GM21786 (cell line): ENCODE measurements around the gene BPIFB1.

Experiments used
- ATAC-seq: cut with Tn5 transposase; IDR thresholded peaks from one replicate; pipeline ENCODE4 v1.9.1; 2021; ENCODE audit not compliant: unreplicated experiment

BPIFB1 gene, protein sequence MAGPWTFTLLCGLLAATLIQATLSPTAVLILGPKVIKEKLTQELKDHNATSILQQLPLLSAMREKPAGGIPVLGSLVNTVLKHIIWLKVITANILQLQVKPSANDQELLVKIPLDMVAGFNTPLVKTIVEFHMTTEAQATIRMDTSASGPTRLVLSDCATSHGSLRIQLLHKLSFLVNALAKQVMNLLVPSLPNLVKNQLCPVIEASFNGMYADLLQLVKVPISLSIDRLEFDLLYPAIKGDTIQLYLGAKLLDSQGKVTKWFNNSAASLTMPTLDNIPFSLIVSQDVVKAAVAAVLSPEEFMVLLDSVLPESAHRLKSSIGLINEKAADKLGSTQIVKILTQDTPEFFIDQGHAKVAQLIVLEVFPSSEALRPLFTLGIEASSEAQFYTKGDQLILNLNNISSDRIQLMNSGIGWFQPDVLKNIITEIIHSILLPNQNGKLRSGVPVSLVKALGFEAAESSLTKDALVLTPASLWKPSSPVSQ

DNA sequence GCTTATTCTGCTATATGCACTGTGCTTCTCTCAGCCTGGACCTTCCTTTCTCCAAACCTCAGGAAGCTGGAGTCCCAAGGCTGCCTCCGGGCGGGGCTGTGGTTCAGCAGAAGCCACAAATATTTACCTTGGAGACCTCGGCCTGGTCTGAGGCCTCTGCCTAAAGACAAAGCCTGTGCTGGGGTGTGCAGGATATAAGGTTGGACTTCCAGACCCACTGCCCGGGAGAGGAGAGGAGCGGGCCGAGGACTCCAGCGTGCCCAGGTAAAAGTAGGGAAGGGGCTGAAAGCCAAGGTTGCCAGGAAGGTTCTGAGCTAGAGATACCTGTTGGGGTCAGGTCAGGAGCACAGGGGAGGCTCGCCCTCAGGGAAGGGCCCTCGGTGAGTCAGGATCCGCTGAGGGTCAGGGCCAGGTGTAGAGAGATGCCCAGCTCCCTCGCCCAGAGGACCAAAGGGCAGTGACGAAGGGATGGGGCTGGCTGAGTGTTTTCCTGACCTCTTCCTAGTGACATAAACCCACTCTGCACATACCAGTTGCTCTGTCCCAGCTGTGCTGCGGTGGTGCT, at the start of gene BPIFB1:
Gene BPIFB1 (plus strand): TSS at position 224 of the 565 bp plus-strand sequence. CDS start 2,860 bp downstream, outside the sequence.
- no peak for ATAC-seq

DNA sequence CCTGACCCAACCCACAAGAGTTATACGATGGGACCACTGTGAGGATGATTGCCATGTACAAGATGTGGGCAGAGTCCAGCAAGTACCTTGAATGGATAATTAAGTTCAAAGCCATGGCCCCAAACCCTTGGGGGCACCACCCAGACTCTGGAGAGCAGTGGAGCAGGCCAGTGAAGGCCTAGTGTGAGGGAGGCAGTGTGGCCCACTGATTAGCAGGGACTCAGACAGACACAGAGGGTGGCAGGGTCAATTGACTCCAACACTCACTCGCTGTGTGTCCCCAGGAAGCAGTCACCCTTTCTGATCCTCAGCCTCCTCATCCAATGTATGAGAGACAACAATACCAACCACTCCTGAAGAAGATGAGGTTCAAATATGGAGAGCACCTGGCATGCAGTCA, 49.0 kb upstream of the BPIFB1 start:
- no peak for ATAC-seq

DNA sequence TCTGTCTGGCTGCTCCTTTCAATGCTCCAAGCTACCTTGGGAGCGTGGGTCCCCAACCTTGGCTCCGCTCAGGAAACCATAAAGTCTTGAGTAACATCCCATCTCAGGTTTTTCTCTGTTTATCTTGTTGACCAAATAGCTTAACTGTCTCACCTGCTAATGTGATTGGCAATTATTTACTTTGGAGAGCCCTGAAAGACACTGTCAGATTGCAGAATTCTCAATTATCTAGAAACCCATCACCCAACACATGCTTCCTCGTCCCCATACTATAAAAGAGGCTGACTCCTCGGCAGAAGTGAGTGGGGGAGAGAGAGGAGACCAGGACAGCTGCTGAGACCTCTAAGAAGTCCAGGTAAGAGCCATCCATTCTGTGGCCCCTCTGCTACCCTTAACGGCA, 47.3 kb upstream of the BPIFB1 start, which contains the start of gene BPIFA1:
Gene BPIFA1 (plus strand): TSS at position 301 of the 400 bp plus-strand sequence. CDS start 1,716 bp downstream, outside the sequence.
- no peak for ATAC-seq

DNA sequence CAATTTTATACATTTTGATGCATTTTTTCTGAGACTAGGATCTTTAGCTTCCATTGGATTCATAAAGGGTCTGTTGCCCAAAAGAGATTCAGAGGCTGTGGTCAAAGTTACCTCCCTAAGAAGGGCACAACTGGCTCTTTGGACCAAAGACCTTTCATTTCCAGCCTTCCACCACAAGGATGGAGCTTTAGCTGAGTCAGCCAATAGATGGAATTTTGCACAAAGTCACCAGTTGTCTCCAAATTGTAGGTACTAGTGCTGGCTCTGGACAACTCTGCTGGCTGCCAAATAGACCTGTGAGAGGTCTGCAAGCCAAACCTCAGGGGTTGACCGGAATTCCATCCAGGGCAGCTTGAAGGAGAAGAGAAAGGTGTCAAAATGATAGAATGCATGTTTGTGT, 46.7 kb upstream of the BPIFB1 start:
- no peak for ATAC-seq

DNA sequence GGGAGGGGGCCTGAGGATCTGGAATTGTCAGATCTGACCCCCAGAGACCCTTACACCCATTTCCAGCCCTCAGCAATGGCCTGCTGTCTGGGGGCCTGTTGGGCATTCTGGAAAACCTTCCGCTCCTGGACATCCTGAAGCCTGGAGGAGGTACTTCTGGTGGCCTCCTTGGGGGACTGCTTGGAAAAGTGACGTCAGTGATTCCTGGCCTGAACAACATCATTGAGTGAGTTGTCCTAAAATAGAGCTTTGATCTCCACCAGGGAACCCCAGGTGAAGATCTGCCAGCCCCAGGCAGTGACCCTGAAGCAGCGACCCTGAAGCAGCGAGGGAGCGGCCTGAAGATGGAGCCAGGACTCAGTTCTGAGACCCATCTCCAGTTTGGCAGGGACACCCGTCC, 45.0 kb upstream of the BPIFB1 start:
- ATAC-seq, result no peak

DNA sequence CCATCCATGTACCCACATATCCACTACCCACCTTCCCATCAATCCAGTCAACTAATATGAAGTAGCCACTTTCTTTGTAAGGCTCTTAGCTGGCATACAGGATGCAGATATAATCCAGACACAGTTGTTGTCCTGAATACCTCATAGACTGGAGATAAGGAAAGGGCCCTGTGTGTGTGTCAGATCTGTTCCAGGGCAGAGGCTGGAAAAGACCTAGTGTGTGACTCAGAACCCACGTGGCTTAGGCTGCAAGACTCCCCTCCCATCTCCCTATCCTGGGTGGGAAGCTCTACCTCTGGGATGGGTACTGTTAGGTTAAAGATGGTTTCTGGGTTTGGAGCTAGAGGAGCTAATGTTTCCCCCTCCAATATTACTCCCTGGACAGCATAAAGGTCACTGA, 43.6 kb upstream of the BPIFB1 start:
- no peak for ATAC-seq

DNA sequence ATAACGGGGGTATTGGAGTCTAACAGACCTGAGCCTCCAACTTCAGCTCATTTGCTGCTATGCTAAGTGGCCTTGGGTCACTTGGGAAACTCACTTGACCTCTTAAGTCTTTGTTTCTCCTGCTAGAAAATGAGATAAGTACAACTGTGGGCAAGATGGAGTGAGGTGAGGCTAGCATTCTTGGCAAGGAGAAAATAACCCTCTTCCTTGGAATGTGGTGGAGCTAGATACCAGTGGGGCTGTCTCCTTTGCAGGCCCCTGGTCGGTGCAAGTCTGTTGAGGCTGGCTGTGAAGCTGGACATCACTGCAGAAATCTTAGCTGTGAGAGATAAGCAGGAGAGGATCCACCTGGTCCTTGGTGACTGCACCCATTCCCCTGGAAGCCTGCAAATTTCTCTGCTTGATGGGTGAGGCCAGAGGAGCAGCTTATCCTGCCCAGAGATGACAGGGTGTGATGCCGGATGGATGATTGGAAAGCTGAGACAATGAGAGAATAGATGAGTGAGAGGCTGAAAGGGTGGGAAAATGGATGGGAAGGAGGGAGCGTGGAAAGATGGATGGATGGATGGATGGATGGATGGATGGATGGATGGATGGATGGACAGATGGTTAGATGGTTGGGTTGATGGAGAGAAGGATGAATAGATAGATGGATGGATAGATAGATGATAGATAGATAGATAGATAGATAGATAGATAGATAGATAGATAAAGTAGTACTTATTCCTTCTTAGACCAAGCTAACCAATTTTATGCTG, 42.9 kb upstream of the BPIFB1 start:
- ATAC-seq, result no peak

DNA sequence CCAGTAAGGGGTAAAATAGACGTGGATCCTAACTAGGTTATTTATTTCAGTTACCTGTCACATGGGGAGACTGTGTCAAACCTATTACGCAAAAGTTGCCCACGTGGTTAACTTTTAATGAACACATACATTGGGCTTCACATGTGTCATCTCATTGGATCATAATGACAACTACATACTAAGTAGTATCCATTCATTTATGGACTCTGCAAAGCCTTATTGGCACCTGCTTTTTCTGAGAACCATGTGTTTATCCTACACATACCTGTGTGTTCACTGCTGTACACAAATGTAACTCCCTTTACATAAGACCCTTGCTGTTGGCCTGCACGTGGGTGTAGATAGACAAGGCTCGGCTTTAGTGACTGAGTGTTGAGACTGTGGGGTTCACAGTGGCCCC, 42.1 kb upstream of the BPIFB1 start:
- ATAC-seq, result no peak

DNA sequence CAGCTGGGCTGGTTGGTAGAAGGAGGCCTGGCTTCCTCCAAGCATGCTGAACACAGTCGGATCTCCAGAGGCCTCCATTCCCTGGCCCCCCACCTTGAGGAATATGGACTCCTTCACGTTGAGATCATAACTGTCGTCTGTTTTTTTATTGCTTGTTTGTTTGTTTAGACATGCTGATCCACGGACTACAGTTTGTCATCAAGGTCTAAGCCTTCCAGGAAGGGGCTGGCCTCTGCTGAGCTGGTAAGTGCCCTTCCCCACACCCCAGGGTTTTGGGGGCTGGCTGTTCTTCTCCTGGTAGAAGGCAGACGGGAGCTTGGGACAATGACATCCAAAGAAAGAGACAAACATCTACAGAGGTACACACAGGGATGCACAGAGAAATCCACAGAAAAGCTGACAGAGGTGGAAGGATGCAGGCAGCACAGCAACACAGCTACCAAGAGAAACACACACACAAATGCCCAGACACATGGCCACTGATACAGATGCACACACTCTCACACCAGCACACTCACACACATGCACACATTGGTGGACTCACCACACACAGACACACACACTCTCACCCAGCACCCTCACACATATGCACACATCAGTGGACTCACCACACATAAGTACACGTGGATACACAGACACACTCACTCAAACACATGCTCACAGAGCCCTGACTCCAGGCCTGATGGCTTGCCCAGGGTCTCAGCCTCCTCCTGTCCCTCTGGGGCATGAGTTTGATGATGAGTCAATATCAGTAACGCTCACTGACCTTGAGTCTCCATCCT, 40.5 kb upstream of the BPIFB1 start:
- ATAC-seq, result no peak

DNA sequence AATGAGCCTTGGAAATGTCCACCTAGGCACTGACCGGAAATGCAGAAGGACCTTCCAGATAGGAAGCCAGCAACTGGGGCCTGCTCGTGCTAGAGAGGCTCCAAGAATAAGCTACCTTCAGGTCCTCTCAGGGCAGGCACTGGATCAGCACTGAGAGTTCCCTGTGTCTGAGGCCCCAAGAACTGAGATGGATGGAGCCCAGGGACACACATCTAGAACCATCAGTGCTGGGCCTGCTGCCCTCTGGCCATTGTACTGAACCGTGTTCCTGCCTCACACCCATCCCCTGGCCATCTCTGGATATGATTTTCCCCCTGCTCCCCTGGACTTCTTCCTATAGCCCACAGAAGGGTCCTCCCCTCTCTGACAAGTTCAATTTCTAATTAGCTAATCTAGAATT, 36.9 kb upstream of the BPIFB1 start:
- ATAC-seq, result no peak

DNA sequence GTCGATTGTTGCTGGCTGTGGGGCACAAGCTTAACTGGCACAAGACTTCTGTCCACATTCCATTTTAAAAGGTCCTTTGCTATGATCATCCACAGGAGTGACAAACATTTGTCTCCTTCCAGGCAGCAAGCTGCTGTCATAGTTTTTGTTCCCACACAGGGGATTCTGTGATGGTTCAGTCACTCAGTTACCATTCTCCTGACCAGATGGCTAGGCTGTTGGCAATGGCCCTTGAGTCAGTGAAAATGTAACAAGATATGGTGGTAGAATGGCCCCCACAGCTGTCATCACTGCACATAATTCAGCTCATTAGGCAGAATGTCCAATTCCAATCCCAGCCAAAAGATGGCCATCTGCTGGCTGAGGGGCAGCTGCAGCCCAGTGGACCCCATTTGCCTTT, 33.6 kb upstream of the BPIFB1 start:
- ATAC-seq, result no peak

DNA sequence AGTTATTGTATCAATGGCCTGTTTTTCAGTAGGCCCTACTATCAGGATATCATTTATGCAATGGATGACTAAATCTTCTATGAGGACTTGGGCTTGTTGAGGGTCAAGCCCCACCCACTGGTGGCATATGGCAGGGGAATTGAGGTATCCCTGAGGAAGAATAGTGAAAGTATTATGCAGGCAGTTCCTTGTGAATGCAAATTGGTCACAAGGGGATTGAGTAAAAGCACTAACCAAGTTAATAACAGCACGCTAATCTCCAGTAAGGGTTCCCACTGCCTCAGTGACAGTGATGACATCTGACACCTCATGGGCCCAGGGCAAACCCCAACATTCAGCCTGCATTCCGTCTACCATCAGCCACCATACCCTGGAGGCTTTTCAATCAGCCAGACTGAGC, 32.3 kb upstream of the BPIFB1 start:
- no peak for ATAC-seq

DNA sequence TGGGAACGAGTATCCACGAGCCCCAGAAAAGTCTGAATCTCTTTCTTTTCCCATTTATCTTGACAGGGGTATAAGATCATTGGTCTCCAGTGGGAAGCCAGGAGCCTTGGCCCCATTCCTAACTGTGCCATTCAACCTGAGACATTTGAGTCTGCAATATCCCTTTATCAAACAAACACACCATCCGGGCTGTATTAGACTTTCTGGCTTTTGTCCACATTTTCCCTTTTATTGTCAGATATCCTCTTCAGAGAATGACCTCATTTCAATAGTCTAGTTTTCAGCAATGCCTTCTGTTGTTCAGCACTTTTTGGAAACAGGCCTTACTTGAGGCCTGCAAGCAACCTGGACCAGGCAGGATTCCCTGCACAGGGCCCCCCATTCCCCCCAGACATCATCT, 31.5 kb upstream of the BPIFB1 start:
- no peak for ATAC-seq

DNA sequence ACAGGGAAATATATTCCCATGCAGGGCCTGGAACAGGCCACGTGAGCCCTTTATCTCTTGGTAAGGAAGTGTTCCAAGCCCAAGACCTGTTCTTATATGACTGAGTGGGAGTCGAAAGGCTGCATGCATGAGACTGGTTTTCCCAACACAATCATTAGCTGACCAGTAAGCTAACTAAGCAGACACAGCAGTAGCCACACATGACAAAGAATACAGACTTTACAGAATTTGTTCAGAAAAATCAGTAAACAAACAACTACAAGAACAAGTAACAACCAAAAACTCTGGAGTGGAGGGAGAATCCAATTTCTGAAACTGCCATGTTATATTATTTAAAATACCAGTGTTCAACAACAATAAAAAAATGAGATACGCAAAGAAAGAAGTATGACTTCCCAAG, 30.6 kb upstream of the BPIFB1 start:
- no peak for ATAC-seq

DNA sequence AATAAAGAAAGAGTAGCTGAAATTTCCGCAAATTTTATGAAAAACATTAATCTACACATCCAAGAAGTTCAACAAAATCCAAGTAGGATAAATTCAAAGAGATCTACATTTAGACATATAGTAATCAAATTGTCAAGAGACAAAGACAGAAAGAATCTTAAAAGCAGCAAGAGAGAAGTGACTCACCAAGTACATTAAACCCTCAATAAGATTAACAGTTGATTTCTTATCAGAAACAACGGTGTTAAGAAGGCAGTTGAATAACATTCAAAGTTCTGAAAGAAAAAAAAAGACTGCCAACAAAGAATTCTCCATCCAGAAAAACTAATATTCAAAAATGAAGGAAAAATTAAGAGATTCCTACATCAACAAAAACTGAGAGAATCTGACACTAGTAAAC, 28.0 kb upstream of the BPIFB1 start:
- no peak for ATAC-seq

DNA sequence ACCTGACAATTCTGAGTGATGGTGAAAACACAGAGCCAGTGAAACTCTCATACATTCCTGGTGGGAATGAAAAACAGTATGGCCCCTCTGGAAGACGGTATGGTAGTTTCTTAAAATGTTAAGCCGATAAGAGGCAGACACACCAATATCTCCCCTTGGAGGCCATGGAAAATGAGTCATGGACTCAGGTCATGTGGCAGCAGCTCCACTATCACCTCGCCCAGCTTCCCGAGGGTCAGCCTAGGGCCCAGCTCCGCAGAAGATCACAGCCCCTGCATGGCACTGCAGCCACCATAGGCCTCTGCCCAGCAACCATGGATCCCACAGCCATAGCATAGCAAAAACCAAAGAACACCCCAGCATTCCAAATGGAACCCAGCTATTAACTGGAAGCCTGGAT, 25.8 kb upstream of the BPIFB1 start:
- no peak for ATAC-seq

DNA sequence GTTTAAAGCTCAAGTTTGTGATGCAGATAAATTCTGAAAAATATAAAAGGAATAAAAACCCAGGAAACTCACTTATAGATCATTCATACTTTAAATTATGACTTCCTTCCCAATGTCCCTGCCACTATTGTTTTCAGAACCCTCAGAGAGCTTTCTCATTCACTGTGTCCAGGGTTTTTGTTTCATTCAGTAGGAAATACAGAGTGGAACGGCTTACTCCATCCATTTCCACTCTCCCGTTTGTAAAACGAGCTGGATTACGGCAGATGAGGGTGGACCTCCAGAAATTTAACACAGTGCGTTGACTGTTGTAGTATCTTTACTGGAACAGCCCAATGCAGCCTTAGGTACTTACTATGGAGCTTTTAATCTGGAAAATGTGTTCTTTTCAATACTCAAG, 23.6 kb upstream of the BPIFB1 start:
- ATAC-seq, result no peak

DNA sequence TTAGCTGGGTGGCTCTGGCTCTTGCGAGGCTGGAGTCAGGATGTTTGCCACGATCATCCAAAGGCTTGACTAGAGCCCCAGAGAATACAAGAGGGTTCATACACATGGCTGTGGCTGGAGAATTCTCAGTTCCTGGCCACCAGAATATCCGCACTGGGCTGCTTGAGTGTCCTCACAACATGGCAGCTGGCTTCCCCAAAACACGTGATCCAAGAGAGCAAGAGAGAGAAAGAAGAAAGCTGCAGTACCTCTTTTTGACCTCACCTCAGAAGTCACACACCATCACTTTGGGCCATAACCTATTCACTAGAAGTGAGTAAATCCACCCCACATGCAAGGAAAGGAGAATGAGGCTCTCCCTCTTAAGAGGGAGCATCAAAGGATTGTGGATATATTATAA, 21.5 kb upstream of the BPIFB1 start:
- ATAC-seq, result no peak

DNA sequence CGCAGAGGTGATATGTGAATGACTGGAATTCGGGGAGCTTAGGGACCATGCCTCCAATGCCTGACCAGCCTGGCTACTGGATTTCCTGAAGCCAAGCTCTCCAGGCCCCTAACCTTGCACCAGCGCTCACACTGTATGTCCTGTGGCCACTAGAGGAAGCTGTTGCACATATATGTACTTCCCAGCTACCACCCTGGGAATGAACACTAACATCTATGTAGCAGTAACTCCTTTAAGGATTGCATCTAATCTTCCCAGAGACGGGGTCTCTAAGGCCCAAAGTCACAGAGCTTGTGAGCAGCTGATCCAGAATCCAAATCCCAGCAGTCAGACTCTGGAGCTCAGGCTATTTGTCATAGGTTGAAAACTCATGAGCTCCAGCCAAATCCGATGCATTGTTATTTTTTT, 20.4 kb upstream of the BPIFB1 start:
- ATAC-seq, result no peak

DNA sequence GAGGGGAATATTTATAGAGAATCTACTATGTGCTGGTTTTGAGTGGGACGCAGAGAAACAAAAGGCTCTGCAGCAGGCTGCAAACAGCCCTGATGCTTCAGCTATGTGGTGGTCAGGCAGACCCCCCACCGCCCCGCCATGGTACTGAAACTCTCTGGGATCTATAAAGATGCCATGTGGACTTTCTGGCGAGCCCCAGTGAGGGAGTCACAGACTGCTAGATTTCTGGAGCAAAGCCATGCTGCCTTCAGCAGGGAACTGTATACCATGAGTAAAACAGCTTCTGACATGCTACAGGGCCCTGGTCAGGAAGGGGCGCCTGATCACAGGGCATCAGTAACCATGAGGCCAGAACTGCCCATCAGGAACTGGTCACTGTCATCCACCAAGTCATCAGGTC, 19.2 kb upstream of the BPIFB1 start:
- ATAC-seq, result no peak

DNA sequence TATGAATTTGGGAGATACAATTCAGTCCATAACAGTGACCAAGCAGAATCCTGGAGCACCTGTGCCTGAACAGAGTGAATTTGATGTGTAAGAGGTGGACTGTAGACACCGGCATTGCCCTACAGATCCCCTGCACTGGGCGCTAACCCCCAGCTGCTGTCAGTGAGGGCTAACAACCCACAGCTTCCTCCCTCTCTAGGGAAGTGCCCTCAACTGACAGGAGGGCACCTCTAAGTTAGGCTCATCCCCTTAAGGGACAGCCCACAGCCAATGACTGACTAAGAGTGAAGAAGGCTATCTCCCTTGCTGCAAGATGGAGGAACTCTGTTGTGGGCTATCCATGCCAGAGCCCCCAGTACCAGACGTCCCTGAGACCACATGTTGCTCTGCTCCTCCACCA, 15.3 kb upstream of the BPIFB1 start:
- ATAC-seq, result no peak
